AG04449 (cell line): ENCODE results near the gene SOX15.
"Not testable (repeated sequence)": the region's sequence is repeated elsewhere in the genome, so short reads cannot be mapped to it uniquely, and the experiment has no call there.

Source experiments
- CTCF ChIA-PET: fragments of 350-600 bp; formaldehyde crosslinking; extraction: SDS; loops from one replicate; lab custom pipeline; 2021; ENCODE audit warnings: antibody characterized with exemption; lab: Yijun Ruan, JAX
- POLR2A ChIA-PET: fragments of 400-600, 350-600 bp; formaldehyde crosslinking; extraction: SDS; loops from one replicate; lab custom pipeline; 2020; ENCODE audit warnings: antibody characterized with exemption, inconsistent platforms; lab: Yijun Ruan, JAX
- DNase-seq: peaks from one replicate; pipeline ENCODE4 v3.0.0-alpha.2; 2010; ENCODE audit warnings: low read depth, low spot score
- H3K4me3 ChIP-seq: 2 replicates; pipeline ENCODE4 v1.5.1; 2011; ENCODE audit warnings: low read depth, mild to moderate bottlenecking, control low read depth, low read length
- CTCF ChIP-seq: IDR thresholded peaks from one replicate; pipeline ENCODE4 v1.5.1; 2011; ENCODE audit warnings: mild to moderate bottlenecking, moderate library complexity, low read length, control low read depth, inconsistent platforms; ENCODE audit not compliant: insufficient read depth; ENCODE audit errors: missing control alignments

The SOX15 gene

GRCh38 chr17:7613769-7614424 is 24.0 kb upstream of the SOX15 start:
- peak overlapping the region; percentile 87 for H3K4me3 ChIP-seq

GRCh38 chr17:7612294-7612640 is 22.4 kb upstream of the SOX15 start:
- H3K4me3 ChIP-seq: peak overlapping the region; percentile 21; the same call in 1 of the 2 replicates
- no peak for TF ChIP-seq CTCF
- ChIA-PET CTCF (interaction anchor here (0.9 to 8.1 kb wide), 8 partner anchors 15 to 75 kb away, joined by 3 to 61 read pairs (median 6); partner anchors contain the start of genes SHBG, SOX15, TP53 and WRAP53), POLR2A (interaction anchor here (0.8 to 1.8 kb wide), 3 partner anchors 11 to 23 kb away, joined by 3 to 5 read pairs (median 3); partner anchors contain the start of genes SAT2 and SOX15)
- no peak for DNase-seq

More at GRCh38 chr17:7613769-7614424, 24.0 kb upstream of the SOX15 start:
- TF ChIP-seq CTCF: no peak
- CTCF ChIA-PET: interaction anchor here (0.8 to 8.1 kb wide), 9 partner anchors 9 to 73 kb away, joined by 3 to 67 read pairs (median 7); partner anchors contain the start of genes ATP1B2, SAT2, SHBG and SOX15
- DNase-seq: no peak
- POLR2A ChIA-PET: interaction anchor here (1.2 to 2.3 kb wide), 5 partner anchors 14 to 73 kb away, joined by 3 to 14 read pairs (median 4); partner anchors contain the start of genes SAT2 and TP53

- no peak overlapping the region for H3K4me3 ChIP-seq
- ChIA-PET CTCF (interaction anchor here (0.9 to 8.1 kb wide), 10 partner anchors 13 to 76 kb away, joined by 3 to 61 read pairs (median 4); partner anchors contain the start of genes SHBG, SOX15, TP53 and WRAP53), POLR2A (interaction anchor here (0.8 to 1.8 kb wide), 3 partner anchors 11 to 22 kb away, joined by 3 to 5 read pairs (median 3); partner anchors contain the start of genes SAT2 and SOX15)
- no peak for DNase-seq
- no peak for TF ChIP-seq CTCF
These were observed 21.9 kb upstream of the SOX15 start for GRCh38 chr17:7611635-7612293.

- ChIA-PET POLR2A (no interaction called here), CTCF (interaction anchor here (0.6 to 8.1 kb wide), 8 partner anchors 10 to 700 kb away, joined by 3 to 61 read pairs (median 6); partner anchors contain the start of genes SHBG, SOX15, TP53 and WRAP53)
- TF ChIP-seq CTCF: no peak
- no peak overlapping the region for H3K4me3 ChIP-seq
- no peak for DNase-seq
These were observed 20.7 kb upstream of the SOX15 start for GRCh38 chr17:7610641-7611040.

GRCh38 chr17:7606280-7606679 is 16.4 kb upstream of the SOX15 start:
- CTCF ChIA-PET: interaction anchor here (1.7 to 2.3 kb wide), 2 partner anchors 8 to 17 kb away, joined by 9 to 14 read pairs; partner anchors contain the start of genes FXR2 and SOX15
- no peak for TF ChIP-seq CTCF
- POLR2A ChIA-PET: no interaction called here

GRCh38 chr17:7597561-7597960 is 7.7 kb upstream of the SOX15 start:
- H3K4me3 ChIP-seq, POLR2A ChIA-PET, CTCF ChIA-PET, DNase-seq: not testable (repeated sequence)

More at GRCh38 chr17:7606280-7606679, 16.4 kb upstream of the SOX15 start:
- DNase-seq: no peak
- no peak overlapping the region for H3K4me3 ChIP-seq
